Lower leg skin (tissue), 4 donors: ENCODE results near the gene PRDM2. TPM values are rescaled to one million over a fixed set of nuclear protein-coding genes. Genes with fewer than 3 reads are reported as not detected.

Source experiments
- DNase-seq, 2 donors: peaks; one replicate each; pipeline ENCODE4 v3.0.0-alpha.2; 2019; ENCODE audit warnings: low spot score in 2 of 2
- H3K4me3 ChIP-seq: fragments of 200-600 bp; sonication (generic); 2 replicates; pipeline ENCODE4 v1.5.1; 2017; ENCODE audit warnings: mild to moderate bottlenecking, low read depth; ENCODE audit not compliant: poor library complexity, severe bottlenecking
- CTCF ChIP-seq, 3 donors: fragments of 450-650 bp; IDR thresholded peaks; one replicate each; pipeline ENCODE4 v1.5.1; 2016; ENCODE audit warnings: antibody characterized with exemption in 3 of 3, mild to moderate bottlenecking in 3 of 3, moderate library complexity in 2 of 3
- POLR2A ChIP-seq, 2 donors: fragments of 450-650 bp; IDR thresholded peaks; one replicate each; pipeline ENCODE4 v1.6.1; 2016 to 2017; ENCODE audit warnings: antibody characterized with exemption in 2 of 2, mild to moderate bottlenecking in 1 of 2, moderate library complexity in 1 of 2
- WGBS, 2 donors: methylation state at CpG; one replicate each; pipeline ENCODE4 v1.1.5; 2018; 5-methylcytosine and 5-hydroxymethylcytosine counted together
- intact Hi-C: fragments of 100-400 bp; cut with DNase I; formaldehyde crosslinking; loops from one replicate; pipeline ENCODE4 v1.15.0; 2023; ENCODE audit warnings: low total_unique reads
- total RNA-seq, 4 donors: library from RNA; depleted of rRNA; stranded (reverse); fragments of >200 nt; gene quantifications; one replicate each; pipeline ENCODE4 v1.1.0, GENCODE V29; 2016

The PRDM2 gene
- total RNA-seq, 4 donors from 2014 or later, result 34.7 to 69.9 (median 41.8) TPM

- no peak for TF ChIP-seq POLR2A (IDR thresholded peaks at IDR 0.05)
- TF ChIP-seq CTCF (IDR thresholded peaks at IDR 0.05), result no peak
- intact Hi-C loops, result no loop called here
- no peak overlapping the region for H3K4me3 ChIP-seq
- DNase-seq, result no peak
- 60 to 64% methylated on average over 5 of the region's 5 CpGs for WGBS, 2 donors
Measured at GRCh38 chr1:13784971-13785370, 85.0 kb downstream of the PRDM2 start.

GRCh38 chr1:13786541-13786940 is 86.6 kb downstream of the PRDM2 start:
- no peak for TF ChIP-seq CTCF (IDR thresholded peaks at IDR 0.05)
- TF ChIP-seq POLR2A (IDR thresholded peaks at IDR 0.05), result no peak
- WGBS, 2 donors, result 89 to 90% methylated on average over 10 of the region's 10 CpGs
- no peak overlapping the region for H3K4me3 ChIP-seq
- intact Hi-C loops, result no loop called here
- peak in 1 of 2 donors; percentile 66 for DNase-seq

- TF ChIP-seq CTCF (IDR thresholded peaks at IDR 0.05) (no peak), POLR2A (IDR thresholded peaks at IDR 0.05) (no peak)
- DNase-seq, result peak in 1 of 2 donors; percentile 45
- H3K4me3 ChIP-seq, result no peak overlapping the region
- intact Hi-C loops, result no loop called here
- 76 to 81% methylated on average over 6 of the region's 6 CpGs for WGBS, 2 donors
Measured at GRCh38 chr1:13788795-13789194, 88.8 kb downstream of the PRDM2 start.

- DNase-seq, result peak in 1 of 2 donors; percentile 61
- TF ChIP-seq POLR2A (IDR thresholded peaks at IDR 0.05) (no peak), CTCF (IDR thresholded peaks at IDR 0.05) (no peak)
- 84 to 87% methylated on average over 13 of the region's 13 CpGs for WGBS, 2 donors
- intact Hi-C loops, result no loop called here
- no peak overlapping the region for H3K4me3 ChIP-seq
Measured at GRCh38 chr1:13790290-13791030, 90.5 kb downstream of the PRDM2 start.

- peak in 1 of 2 donors; percentile 59 for DNase-seq
- no peak overlapping the region for H3K4me3 ChIP-seq
- 75 to 80% methylated on average over 6 of the region's 6 CpGs for WGBS, 2 donors
- intact Hi-C loops, result no loop called here
- TF ChIP-seq POLR2A (IDR thresholded peaks at IDR 0.05) (no peak), CTCF (IDR thresholded peaks at IDR 0.05) (no peak)
Measured at GRCh38 chr1:13792419-13792818, 92.4 kb downstream of the PRDM2 start.
